22Rv1 (cell line): ENCODE data around the gene PICALM.

Experiments used
- ZFX ChIP-seq: fragments of 450-650 bp; IDR thresholded peaks from 2 replicates; pipeline ENCODE4 v1.6.1; 2017; ENCODE audit warnings: antibody characterized with exemption, borderline replicate concordance
- TF ChIP-seq, protein P1 (sequence below): fragments of 450-650 bp; IDR thresholded peaks from 2 replicates; pipeline ENCODE4 v1.5.1; 2017; ENCODE audit warnings: mild to moderate bottlenecking

DNA sequence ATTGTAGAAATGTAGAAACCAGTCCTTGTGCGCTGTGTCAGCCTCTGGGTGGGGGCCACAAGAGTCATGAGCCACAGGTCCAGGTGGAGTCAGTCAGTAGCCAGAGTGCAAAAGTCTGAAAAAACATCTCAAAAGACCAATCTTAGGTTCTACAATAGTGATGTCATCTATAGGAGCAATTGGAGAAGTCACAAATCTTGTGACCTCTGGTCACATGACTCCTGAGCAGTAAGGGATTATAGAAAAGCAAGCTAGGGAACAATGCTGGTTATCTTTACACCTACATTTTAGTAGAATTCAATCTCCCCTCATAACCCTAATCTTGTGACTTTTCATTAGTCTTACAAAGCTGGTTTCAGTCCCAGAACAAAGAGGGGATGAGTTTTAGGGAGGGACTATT, 131.0 kb downstream of the PICALM start:
- TF ChIP-seq, protein P1, sequence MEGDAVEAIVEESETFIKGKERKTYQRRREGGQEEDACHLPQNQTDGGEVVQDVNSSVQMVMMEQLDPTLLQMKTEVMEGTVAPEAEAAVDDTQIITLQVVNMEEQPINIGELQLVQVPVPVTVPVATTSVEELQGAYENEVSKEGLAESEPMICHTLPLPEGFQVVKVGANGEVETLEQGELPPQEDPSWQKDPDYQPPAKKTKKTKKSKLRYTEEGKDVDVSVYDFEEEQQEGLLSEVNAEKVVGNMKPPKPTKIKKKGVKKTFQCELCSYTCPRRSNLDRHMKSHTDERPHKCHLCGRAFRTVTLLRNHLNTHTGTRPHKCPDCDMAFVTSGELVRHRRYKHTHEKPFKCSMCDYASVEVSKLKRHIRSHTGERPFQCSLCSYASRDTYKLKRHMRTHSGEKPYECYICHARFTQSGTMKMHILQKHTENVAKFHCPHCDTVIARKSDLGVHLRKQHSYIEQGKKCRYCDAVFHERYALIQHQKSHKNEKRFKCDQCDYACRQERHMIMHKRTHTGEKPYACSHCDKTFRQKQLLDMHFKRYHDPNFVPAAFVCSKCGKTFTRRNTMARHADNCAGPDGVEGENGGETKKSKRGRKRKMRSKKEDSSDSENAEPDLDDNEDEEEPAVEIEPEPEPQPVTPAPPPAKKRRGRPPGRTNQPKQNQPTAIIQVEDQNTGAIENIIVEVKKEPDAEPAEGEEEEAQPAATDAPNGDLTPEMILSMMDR = no peak
- TF ChIP-seq ZFX = no peak
